NT2/D1 (cell line): ENCODE data around the gene SCARB1.

ENCODE experiments used
- SUZ12 ChIP-seq: IDR thresholded peaks from 2 replicates; pipeline ENCODE4 v1.6.1; 2011; ENCODE audit not compliant: insufficient read length, insufficient read depth; ENCODE audit errors: extremely low read depth
- YY1 ChIP-seq: IDR thresholded peaks from 2 replicates; pipeline ENCODE4 v1.6.1; 2011; ENCODE audit not compliant: insufficient read length, insufficient read depth
- ZNF274 ChIP-seq: IDR thresholded peaks from 2 replicates; pipeline ENCODE4 v1.6.1; 2011; ENCODE audit warnings: mild to moderate bottlenecking, low read depth, low read length

DNA sequence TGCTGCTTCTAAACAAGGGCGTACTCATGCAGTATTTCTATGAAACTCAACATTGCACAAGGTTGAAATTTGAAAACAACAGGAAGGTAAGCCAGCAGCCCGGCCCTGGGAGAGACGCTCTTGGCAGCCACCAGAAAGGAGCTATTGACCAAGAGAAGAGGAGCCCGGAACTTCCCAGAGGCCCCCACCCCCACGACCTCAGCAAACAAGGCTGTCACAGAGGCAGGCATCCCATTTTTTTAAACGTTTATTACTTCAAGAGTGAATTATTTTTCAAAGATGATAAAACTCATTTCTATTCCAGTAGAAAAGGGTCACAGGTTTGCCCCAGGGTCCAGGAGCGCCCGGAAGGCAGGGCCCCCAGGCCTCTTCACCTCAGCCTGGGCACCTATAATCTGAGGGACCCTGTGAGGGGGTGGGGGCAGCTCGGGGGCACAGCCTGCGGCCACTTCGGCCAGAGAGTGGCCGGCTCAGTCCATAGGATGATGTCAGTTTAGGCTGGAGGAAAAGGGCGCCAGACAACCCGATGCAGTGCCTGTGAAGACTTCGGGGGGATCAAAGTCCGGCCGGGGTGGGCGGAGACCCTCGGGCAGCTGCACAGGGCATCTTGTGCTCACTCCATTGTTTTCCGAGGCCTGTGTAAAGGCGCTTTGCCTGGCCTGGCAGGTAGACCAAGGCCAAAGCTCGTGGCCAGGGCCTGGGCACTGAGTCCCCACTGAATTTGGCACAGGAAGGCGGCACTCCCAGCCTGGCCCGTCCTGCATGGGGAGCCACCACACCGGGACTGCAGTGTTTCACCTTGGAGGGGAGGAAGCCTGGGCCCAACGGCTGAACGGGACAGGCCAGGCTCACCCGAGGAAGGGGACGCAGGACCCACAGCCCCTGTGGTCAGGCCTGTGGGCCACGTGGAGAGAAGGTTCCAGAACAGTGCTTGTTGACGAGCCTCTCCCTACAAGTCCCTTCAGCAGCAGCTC lies 86.0 kb downstream of the SCARB1 start:
- no peak for TF ChIP-seq ZNF274
- TF ChIP-seq YY1, result no peak
- no peak for TF ChIP-seq SUZ12
